Naive B cell (primary cell): ENCODE results near the gene CHKA. TPM values are rescaled to one million over a fixed set of nuclear protein-coding genes. Genes with fewer than 3 reads are reported as not detected.

Source experiments
- ATAC-seq, 2 donors: fragments of 150-1000 bp; cut with Tn5 transposase; 2 replicates each; pipeline ENCODE4 v1.10.0; 2021; ENCODE audit warnings: low read depth in 2 of 2, mild to moderate bottlenecking in 2 of 2, moderate library complexity in 2 of 2
- DNase-seq: peaks from one replicate; pipeline ENCODE4 v3.0.0; 2022
- H3K27ac Mint-ChIP-seq, 6 donors: one replicate each; pipeline ENCODE4 v1.8.0; 2020 to 2022; ENCODE audit warnings: mild to moderate bottlenecking in 6 of 6, mixed read lengths in 6 of 6, moderate library complexity in 5 of 6, inconsistent platforms in 2 of 6
- H3K27me3 Mint-ChIP-seq, 3 donors: one replicate each; pipeline ENCODE4 v1.8.0; 2021 to 2022; ENCODE audit warnings: mixed read lengths in 3 of 3, mild to moderate bottlenecking in 1 of 3
- H3K36me3 Mint-ChIP-seq, 2 donors: one replicate each; pipeline ENCODE4 v1.8.0; 2020 to 2022; ENCODE audit warnings: mixed read lengths in 2 of 2, inconsistent platforms in 1 of 2, mild to moderate bottlenecking in 1 of 2
- H3K4me1 Mint-ChIP-seq, 3 donors: one replicate each; pipeline ENCODE4 v1.8.0; 2020 to 2022; ENCODE audit warnings: mixed read lengths in 3 of 3, inconsistent platforms in 1 of 3, mild to moderate bottlenecking in 1 of 3, moderate library complexity in 1 of 3
- H3K4me3 Mint-ChIP-seq, 8 donors: one replicate each; pipeline ENCODE4 v1.8.0; 2020 to 2022; ENCODE audit warnings: mild to moderate bottlenecking in 8 of 8, mixed read lengths in 8 of 8, moderate library complexity in 8 of 8, inconsistent platforms in 2 of 8
- H3K9me3 Mint-ChIP-seq, 7 donors: one replicate each; pipeline ENCODE4 v1.8.0; 2020 to 2022; ENCODE audit warnings: mixed read lengths in 7 of 7, mild to moderate bottlenecking in 5 of 7, inconsistent platforms in 2 of 7, moderate library complexity in 1 of 7
- polyA plus RNA-seq, 6 donors: library from polyadenylated mRNA; unstranded; fragments of 300-500 nt; fragmentation: Illumina TruSeq; gene quantifications; one replicate each; pipeline ENCODE4 v1.2.3, GENCODE V29; 2021; ENCODE audit warnings: low read depth in 6 of 6

Gene CHKA
- polyA plus RNA-seq, 6 donors from 2014 or later, result 4.9 to 17.6 (median 6.4) TPM

GRCh38 chr11:68071281-68072048, 49.7 kb downstream of the CHKA start:
- peak overlapping the region in 4 of 6 donors; percentile 54 to 70 (median 64) for H3K27ac Mint-ChIP-seq

DNA sequence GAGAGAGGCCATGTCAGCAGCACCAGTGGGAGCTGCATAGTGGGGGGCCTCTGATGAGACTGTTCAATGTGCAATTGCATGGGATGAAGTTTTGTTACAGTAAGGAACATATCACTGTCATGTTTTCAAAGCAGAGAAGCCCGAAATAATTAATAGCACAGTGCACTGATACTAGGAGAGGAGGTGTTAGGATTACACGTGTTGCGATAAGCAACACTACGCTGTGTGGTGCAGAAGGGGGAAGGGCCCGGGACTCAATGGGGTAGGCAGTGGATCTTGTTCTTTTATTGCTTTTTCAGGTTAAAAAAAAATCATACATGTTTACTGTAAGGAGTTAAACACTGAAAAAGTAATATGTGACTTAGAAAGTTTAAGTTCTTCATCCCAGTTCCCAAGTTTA, 53.2 kb downstream of the CHKA start:
- peak overlapping the region in 1 of 6 donors; percentile 20 for H3K27ac Mint-ChIP-seq
- DNase-seq, result no peak
- no peak for ATAC-seq

More at GRCh38 chr11:68071281-68072048, 49.7 kb downstream of the CHKA start:
- ATAC-seq (no peak), DNase-seq (no peak)
- H3K36me3 Mint-ChIP-seq, result peaks cover 19 to 28% of the 10 kb centered on the region in 2 donors
- H3K4me1 Mint-ChIP-seq, result peaks cover 0 to 9% (median 0%) of the 10 kb centered on the region in 3 donors
- H3K9me3 Mint-ChIP-seq, result no peaks in the 10 kb centered on the region
- H3K27me3 Mint-ChIP-seq, result no peaks in the 10 kb centered on the region
- H3K4me3 Mint-ChIP-seq, result no peak overlapping the region

GRCh38 chr11:68066742-68067141, 54.4 kb downstream of the CHKA start:
- DNase-seq, result no peak
- Mint-ChIP-seq H3K27me3 (no peaks in the 10 kb centered on the region), H3K4me1 (peaks cover 0 to 8% (median 0%) of the 10 kb centered on the region in 3 donors), H3K36me3 (peaks cover 34 to 35% of the 10 kb centered on the region in 2 donors), H3K27ac (no peak overlapping the region), H3K4me3 (no peak overlapping the region), H3K9me3 (no peaks in the 10 kb centered on the region)
- ATAC-seq, result no peak

More for the DNA sequence above, 53.2 kb downstream of the CHKA start:
- Mint-ChIP-seq H3K9me3 (no peaks in the 10 kb centered on the region), H3K27me3 (no peaks in the 10 kb centered on the region), H3K36me3 (peaks cover 34 to 35% of the 10 kb centered on the region in 2 donors), H3K4me1 (peaks cover 0 to 9% (median 0%) of the 10 kb centered on the region in 3 donors), H3K4me3 (no peak overlapping the region)

- H3K9me3 Mint-ChIP-seq, result no peaks in the 10 kb centered on the region
- no peak overlapping the region for H3K4me3 Mint-ChIP-seq
- no peaks in the 10 kb centered on the region for H3K4me1 Mint-ChIP-seq
- H3K36me3 Mint-ChIP-seq, result peaks cover 34 to 35% of the 10 kb centered on the region in 2 donors
- ATAC-seq, result no peak
- H3K27me3 Mint-ChIP-seq, result no peaks in the 10 kb centered on the region
- H3K27ac Mint-ChIP-seq, result no peak overlapping the region
- no peak for DNase-seq
Observed at GRCh38 chr11:68065841-68066240, 55.3 kb downstream of the CHKA start.

DNA sequence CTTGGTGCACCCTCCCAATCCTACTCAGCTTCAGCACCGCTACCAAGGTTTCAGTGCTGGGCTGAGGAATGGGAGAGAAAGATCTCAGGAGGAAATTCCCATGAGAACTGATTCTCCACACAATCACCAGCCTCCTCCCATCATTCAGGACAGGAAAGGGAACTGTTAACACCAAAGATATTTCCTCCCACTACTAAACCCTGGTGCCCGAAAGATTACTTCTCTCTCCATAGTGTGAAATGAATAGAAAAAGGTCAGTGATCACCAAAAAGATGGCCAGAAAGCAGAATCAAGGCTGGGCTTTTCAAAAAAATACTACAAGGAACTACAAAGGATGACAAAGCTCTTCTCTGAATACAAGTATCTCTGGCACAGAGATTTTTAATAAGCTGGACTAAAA, 56.3 kb downstream of the CHKA start:
- Mint-ChIP-seq H3K27ac (peak overlapping the region in 1 of 6 donors; percentile 40), H3K9me3 (no peaks in the 10 kb centered on the region), H3K27me3 (no peaks in the 10 kb centered on the region), H3K36me3 (peaks cover 25 to 35% of the 10 kb centered on the region in 2 donors), H3K4me1 (no peaks in the 10 kb centered on the region), H3K4me3 (no peak overlapping the region)
- ATAC-seq (no peak), DNase-seq (no peak)

- Mint-ChIP-seq H3K27me3 (no peaks in the 10 kb centered on the region), H3K4me3 (no peak overlapping the region), H3K36me3 (peaks cover 18 to 21% of the 10 kb centered on the region in 2 donors), H3K4me1 (no peaks in the 10 kb centered on the region), H3K9me3 (no peaks in the 10 kb centered on the region), H3K27ac (no peak overlapping the region)
- DNase-seq (no peak), ATAC-seq (no peak)
Observed at GRCh38 chr11:68061508-68061907, 59.7 kb downstream of the CHKA start.

- peak overlapping the region in 1 of 6 donors; percentile 71 for H3K27ac Mint-ChIP-seq
- no peaks in the 10 kb centered on the region for H3K9me3 Mint-ChIP-seq
- no peak for DNase-seq
- H3K27me3 Mint-ChIP-seq, result no peaks in the 10 kb centered on the region
- H3K36me3 Mint-ChIP-seq, result peaks cover 5 to 7% of the 10 kb centered on the region in 2 donors
- ATAC-seq, result no peak
- H3K4me1 Mint-ChIP-seq, result no peaks in the 10 kb centered on the region
- no peak overlapping the region for H3K4me3 Mint-ChIP-seq
Observed at GRCh38 chr11:68057807-68058206, 63.4 kb downstream of the CHKA start.

DNA sequence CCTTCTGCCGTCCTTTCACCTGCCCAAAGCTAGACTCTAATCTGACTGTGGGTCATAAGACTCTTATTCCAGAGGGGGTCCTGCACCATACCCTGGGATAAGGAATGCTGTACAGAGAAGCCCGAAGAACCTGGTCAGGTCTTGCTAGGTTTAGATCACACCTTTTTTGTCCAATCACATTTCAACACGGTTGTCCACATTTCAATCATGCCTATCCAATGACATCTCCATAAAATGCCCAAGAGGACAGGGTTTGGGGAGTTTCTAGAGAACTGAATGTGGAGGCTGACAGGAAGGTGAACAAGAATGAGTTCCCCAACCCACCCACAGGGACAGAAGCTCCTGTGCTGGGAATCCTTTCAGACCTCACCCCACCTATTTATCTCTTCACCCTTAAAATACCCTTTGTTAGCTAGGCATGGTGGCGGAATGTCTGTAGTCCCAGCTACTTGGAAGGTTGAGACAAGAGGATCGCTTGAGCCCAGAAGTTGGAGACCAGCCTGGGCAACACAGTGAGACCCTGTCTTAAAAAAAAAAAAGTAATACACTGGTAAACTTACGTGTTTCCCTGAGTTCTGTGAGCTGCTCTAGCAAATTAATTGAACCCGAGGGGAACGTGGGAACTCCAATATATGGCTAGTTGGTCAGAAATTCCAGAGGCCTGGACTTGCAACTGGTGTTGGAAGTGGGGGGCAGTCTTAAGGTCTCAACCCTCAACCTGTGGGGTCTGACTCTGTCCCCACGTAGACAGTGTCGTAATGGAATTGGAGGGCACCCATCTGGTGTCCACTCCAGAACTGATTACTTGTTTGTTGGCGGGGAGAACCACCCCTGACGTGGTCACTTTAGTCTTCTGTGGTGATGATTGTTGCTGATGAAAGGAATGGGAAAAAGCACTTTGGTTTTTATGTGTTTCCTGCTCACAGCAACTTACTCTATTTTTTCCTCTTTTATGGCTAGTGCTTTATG, 64.6 kb downstream of the CHKA start:
- no peak for DNase-seq
- H3K27ac Mint-ChIP-seq, result peak overlapping the region in 1 of 6 donors; percentile 67
- no peak for ATAC-seq

GRCh38 chr11:68053981-68054812, 67.0 kb downstream of the CHKA start:
- no peaks in the 10 kb centered on the region for H3K27me3 Mint-ChIP-seq
- peaks cover 5 to 7% of the 10 kb centered on the region in 2 donors for H3K36me3 Mint-ChIP-seq
- H3K27ac Mint-ChIP-seq, result peak overlapping the region in 1 of 6 donors; percentile 75
- no peak for DNase-seq
- H3K4me3 Mint-ChIP-seq, result no peak overlapping the region
- no peaks in the 10 kb centered on the region for H3K4me1 Mint-ChIP-seq
- no peaks in the 10 kb centered on the region for H3K9me3 Mint-ChIP-seq
- no peak for ATAC-seq

More for the DNA sequence above, 64.6 kb downstream of the CHKA start:
- no peaks in the 10 kb centered on the region for H3K27me3 Mint-ChIP-seq
- no peak overlapping the region for H3K4me3 Mint-ChIP-seq
- no peaks in the 10 kb centered on the region for H3K9me3 Mint-ChIP-seq
- peaks cover 5 to 11% of the 10 kb centered on the region in 2 donors for H3K36me3 Mint-ChIP-seq
- H3K4me1 Mint-ChIP-seq, result no peaks in the 10 kb centered on the region

DNA sequence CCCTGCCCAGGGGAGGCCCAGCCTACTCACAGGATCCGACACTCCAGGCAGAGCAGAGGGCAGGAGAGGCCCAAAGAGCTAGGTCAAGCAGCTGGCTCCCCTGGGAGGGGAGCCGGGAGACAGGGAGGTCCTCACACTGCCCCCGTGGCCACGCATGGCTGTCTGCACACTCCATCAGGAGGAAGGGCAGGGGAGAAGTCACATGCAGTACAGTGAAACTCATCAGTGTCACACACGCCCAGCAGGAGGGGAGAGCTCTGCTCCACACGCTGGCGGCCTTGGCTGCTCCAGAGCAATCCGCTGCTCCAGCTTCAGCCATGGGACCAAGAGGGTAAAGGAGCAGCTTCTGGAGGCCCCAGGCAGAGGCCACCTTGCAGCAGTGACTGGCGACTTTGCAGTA, 68.1 kb downstream of the CHKA start:
- Mint-ChIP-seq H3K27ac (peak overlapping the region in 3 of 6 donors; percentile 8 to 68 (median 22)), H3K9me3 (no peaks in the 10 kb centered on the region), H3K4me3 (no peak overlapping the region), H3K36me3 (peaks cover 0 to 7% of the 10 kb centered on the region in 2 donors), H3K27me3 (no peaks in the 10 kb centered on the region), H3K4me1 (no peaks in the 10 kb centered on the region)
- DNase-seq, result no peak
- no peak for ATAC-seq

DNA sequence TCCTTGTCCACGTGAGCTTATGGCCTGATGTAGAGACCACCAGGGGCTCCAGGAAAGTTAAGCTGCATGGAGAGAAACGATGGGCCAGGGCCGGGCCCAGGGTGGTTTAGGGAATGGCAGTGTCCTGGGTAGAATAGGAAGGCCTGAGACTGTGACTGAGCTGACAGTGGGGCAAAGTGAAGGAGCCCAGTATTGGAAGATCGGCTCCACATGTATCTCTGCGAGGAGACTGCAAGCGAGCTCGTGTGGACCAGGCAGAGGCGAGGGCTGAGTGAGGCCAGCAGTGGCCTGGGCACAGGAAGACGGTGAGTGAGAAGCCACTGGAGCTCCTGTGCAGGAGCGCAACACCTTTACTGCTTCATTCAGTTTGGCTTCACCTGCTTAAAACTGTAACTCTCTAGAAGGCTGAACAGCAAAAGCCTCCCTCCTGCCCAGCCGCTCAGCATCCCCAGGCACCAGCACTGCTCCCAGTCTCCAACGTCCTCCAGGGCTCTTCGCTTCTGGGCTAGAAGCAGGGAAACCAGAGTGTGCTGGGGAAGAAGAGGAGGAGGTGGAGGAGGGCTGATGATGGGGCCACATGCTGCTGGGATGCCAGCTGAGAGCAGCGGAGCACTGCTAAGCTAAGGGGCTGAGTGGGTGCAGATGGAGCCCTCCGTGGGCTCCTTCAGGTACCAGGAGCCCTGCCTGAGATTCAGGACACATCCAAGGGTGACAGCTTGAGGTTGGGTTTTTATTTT, 68.9 kb downstream of the CHKA start:
- ATAC-seq (no peak), DNase-seq (no peak)
- H3K27ac Mint-ChIP-seq, result peak overlapping the region in 5 of 6 donors; percentile 7 to 67 (median 42)
- H3K27me3 Mint-ChIP-seq, result no peaks in the 10 kb centered on the region
- H3K36me3 Mint-ChIP-seq, result peaks cover 0 to 7% of the 10 kb centered on the region in 2 donors
- H3K9me3 Mint-ChIP-seq, result no peaks in the 10 kb centered on the region
- H3K4me1 Mint-ChIP-seq, result no peaks in the 10 kb centered on the region
- H3K4me3 Mint-ChIP-seq, result peak overlapping the region in 1 of 8 donors; percentile 41
